DND-41 (cell line): ENCODE data around the gene SCUBE2.
A peak's percentile ranks its signal among the peaks of the same experiment; 100 is the strongest.

Experiments
- EZH2 ChIP-seq: IDR thresholded peaks from 3 replicates; pipeline ENCODE4 v1.6.1; 2012; ENCODE audit warnings: borderline replicate concordance, low read depth, mild to moderate bottlenecking, moderate library complexity, low read length, inconsistent platforms; ENCODE audit not compliant: severe bottlenecking
- TF ChIP-seq, protein P1 (sequence below): IDR thresholded peaks from 2 replicates; pipeline ENCODE4 v1.5.1; 2012; ENCODE audit warnings: borderline replicate concordance, low read length, moderate library complexity, mild to moderate bottlenecking; ENCODE audit not compliant: poor library complexity, severe bottlenecking; ENCODE audit errors: extremely low read depth

DNA sequence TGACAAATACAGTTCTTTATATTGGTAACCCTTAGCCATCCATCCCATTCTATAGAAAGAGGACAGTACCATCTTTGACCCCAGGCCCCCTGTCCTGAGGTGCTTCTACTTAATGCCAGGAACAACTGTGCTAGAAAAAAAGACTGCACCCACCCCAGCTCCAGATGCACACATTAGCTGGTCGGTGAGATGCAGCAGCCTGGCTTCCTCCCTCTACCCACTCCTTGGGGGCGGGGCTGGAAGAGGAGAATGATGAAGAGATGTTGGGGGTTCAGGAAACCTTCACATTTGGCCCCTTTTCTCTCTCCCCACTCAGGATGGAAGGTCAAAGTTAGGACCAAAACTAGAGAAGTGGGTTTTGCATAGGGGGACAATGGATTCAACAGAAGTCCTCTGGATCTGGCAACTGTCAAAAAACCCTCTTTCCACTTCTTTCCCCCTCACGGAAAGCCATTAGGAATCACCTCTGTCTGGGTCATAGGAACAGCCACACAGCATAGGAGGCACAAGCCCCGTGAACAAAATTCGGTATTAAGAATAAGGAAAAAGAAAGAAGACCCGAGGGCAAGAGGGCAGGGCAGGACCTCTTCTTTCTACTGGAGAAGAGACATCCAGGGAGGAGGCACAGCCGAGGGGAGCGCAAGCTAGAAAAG, 88.4 kb downstream of the SCUBE2 start:
- TF ChIP-seq, protein P1, sequence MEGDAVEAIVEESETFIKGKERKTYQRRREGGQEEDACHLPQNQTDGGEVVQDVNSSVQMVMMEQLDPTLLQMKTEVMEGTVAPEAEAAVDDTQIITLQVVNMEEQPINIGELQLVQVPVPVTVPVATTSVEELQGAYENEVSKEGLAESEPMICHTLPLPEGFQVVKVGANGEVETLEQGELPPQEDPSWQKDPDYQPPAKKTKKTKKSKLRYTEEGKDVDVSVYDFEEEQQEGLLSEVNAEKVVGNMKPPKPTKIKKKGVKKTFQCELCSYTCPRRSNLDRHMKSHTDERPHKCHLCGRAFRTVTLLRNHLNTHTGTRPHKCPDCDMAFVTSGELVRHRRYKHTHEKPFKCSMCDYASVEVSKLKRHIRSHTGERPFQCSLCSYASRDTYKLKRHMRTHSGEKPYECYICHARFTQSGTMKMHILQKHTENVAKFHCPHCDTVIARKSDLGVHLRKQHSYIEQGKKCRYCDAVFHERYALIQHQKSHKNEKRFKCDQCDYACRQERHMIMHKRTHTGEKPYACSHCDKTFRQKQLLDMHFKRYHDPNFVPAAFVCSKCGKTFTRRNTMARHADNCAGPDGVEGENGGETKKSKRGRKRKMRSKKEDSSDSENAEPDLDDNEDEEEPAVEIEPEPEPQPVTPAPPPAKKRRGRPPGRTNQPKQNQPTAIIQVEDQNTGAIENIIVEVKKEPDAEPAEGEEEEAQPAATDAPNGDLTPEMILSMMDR = no peak
- peak; percentile 78 for TF ChIP-seq EZH2
